Stimulated activated CD8-positive, alpha-beta memory T cell treated with anti-CD3 and anti-CD28 coated beads, Interleukin-12 subunit alpha, Interleukin-12 subunit beta, amount 100 ng/mL, for 4 hours (primary cell): ENCODE data around the gene ING3.
"Not testable (repeated sequence)": the region's sequence is repeated elsewhere in the genome, so short reads cannot be mapped to it uniquely, and the experiment has no call there.

Experiments
- DNase-seq: peaks from one replicate; pipeline ENCODE4 v3.0.0-alpha.2; 2020; ENCODE audit warnings: low read depth

Gene ING3

DNA sequence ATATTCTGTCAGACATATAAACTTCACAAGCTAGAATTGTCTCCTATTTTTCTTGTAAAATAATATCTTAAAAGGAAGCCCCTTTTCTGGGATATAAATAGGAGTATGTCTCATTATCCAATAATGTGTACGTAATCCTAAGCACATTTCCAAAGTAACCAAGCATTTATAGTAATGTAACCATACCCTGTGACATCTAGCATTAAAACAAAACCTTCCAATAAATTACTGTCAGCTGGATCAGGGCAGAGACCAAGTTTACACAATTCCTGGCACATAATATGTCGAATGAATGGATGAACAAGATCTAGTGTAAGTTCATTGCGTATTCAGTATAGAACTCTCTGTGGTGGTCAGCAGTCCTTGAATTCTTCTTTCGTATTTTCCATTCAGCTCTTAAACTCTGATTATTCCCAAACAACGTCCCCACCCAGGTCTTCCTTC, 52.2 kb downstream of the ING3 start:
- DNase-seq = no peak

GRCh38 chr7:121003986-121004685, 53.6 kb downstream of the ING3 start:
- DNase-seq = no peak

- DNase-seq = not testable (repeated sequence)
These were observed 54.5 kb downstream of the ING3 start for GRCh38 chr7:121005058-121005457.

- no peak for DNase-seq
These were observed 55.5 kb downstream of the ING3 start for GRCh38 chr7:121005996-121006584.

- no peak for DNase-seq
These were observed 56.2 kb downstream of the ING3 start for GRCh38 chr7:121006711-121007315.

DNA sequence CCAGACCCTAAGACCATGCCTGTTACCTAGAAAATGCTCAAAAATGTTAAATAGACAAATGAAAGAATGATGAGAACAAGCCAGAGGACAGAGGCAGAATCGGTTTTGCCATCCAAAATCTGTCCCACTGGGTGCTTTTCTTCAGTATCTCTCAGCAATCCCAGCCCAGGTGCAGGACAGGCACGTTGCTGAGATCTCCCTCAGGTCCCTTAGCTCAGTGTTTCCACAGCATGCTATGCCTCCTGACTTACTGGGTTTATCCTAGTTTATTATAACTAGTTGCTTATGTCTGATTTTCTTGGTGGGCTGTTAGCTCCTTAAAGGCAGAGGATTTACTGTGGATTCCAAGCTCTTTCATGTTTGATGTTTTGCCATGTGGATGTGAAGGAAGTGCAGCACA, 58.2 kb downstream of the ING3 start:
- no peak for DNase-seq

DNA sequence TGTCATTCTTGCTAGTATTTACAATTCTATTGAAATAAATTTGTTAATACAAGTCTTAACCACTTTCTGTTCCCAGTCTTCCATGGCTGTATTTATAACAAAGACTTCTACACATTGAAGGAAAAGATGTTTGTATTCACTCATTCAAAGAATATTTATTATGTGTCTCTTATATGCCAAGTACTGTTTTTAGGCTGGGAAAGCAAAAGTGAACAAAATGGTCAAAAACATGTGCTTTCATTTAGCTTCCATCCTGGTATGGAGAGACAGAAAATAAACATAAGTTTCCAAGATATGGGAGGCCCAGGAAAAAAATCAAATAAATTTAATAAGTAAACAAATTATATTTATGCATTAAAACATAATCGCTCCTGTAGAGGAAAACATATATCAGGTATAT, 60.8 kb downstream of the ING3 start:
- no peak for DNase-seq

GRCh38 chr7:121012170-121012874, 61.7 kb downstream of the ING3 start:
- no peak for DNase-seq

DNA sequence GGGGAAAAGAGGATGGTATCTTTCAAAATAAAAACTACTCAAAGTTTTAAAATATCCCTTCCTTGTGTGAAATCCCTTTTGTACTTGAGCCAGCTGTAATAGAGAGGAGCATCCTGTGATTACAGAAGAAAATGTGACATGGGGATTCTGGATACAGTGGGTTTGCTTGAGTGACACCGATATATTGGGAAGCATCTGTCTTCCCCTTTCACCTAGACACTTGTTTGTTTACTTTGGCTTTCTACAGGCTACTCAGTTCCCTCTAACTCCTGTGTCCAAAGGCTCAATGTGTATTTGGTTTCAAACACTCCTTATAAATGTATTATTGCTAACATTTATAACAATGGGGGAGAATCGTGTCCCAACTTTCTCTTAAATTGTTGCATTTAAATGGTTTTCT, 62.3 kb downstream of the ING3 start:
- no peak for DNase-seq

- DNase-seq = no peak
These were observed 65.0 kb downstream of the ING3 start for GRCh38 chr7:121015560-121015959.

DNA sequence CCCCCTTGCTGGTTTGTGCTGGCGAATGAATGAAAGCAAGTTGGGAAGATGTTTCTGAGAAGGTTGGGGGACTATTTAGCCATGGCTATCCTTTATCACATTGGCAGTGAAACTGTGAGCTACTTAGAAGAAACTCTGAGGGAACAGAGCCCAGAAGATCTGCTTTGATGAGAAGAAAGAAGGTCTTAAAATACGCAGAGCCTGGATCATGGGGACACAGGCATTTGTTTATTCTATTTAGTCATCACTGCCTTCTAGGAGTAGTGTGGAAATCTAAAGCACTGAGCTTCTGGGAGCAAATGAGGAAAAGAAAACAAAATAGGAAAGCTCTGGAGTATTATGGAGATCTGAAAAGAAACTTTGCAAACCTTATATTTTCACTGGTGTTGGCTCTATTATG, 66.4 kb downstream of the ING3 start:
- no peak for DNase-seq

DNA sequence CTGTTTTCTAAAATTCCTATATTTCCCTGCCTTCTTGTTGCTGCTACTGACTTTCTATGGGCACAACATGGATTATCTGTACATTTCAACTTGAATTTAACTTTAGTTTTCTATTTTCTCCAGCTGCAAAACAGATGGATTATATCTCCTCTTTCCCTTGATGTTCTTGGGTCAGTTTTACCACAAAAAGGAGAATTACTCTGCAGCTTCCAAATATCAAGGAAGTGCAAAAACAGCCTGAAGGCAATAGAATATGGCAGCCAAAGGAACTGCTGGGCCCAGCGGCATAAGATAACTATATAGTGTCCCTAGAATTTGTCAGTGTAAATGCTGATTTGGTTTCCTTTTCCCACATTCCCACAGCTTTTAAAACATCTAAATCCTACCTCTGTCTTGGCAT, 67.0 kb downstream of the ING3 start:
- no peak for DNase-seq

- no peak for DNase-seq
These were observed 68.4 kb downstream of the ING3 start for GRCh38 chr7:121019018-121019417.

DNA sequence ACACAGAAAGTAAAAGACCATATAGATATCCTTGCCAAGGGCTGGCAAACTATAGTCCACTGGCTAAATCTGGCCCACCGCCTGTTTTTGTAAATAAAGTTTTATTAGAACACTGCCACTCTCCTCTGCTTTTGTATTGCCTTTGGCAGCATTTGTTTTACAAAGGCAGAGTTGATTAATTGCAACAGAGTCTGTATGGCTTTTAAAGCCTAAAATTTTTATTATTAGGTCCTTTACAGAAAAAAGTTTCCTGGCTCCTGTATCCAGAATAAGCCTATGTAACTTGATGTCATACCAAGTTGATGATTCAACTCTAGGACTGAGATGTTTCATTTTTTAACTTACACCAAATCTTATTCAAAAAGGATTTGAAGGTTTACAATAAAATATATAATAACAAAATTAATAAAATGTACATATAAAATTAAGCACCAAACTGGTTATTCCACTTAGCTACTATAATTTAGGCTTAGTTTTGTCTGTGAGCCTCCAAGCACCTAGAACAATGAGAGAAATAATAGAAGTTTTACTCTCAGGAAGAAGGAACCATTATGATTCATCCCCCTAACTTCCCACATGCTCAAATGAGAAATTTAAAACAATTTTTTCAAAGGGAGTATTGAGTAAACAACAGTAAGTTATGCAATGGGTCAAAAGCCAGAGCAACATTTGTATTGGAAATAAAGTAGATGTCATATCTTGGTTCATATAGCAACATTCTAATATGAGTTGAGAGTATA, 69.8 kb downstream of the ING3 start:
- DNase-seq = no peak

GRCh38 chr7:121020989-121021969, 70.7 kb downstream of the ING3 start:
- no peak for DNase-seq

- no peak for DNase-seq
These were observed 72.6 kb downstream of the ING3 start for GRCh38 chr7:121023194-121023593.

- no peak for DNase-seq
These were observed 73.3 kb downstream of the ING3 start for GRCh38 chr7:121023683-121024511.

DNA sequence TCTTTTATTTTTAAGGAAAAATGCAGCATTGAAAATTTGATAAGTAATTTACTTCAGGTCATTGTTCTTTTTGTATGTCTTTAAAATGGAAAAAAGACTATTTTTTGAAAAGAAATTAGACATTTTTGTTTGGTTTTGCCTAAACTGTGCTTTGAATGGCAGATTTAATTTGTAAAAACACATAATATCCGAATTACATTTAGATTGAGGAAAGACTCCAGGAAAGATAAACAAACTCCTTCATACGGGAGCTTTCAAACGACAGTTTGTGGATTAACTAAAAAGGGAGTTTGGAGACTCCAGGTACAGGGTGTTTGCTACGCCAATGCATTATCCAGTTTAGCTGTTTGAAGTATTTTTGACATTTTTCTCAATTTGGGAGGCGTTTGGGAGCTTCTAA, 74.0 kb downstream of the ING3 start:
- no peak for DNase-seq

DNA sequence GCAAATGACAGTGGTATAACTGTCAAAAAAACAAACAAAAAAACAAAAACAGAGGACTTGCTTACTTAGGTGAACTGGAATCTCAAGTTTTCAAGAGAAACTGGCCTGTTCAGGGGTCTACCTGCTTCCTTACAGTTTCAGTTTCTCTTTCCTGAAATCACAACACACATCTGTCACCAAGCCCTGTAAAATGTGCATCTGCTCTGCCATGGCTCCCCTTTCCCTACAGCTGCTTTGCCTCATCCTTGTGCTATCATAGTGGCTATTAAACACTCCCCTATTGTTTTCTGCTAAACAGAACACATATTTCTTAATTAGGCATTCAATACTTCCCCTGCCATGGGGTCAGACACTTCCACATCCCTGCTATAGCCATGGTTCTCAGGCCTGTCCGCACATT, 75.6 kb downstream of the ING3 start:
- no peak for DNase-seq

- no peak for DNase-seq
These were observed 76.1 kb downstream of the ING3 start for GRCh38 chr7:121026577-121027111.
